Measurements from ENCODE around the gene COPE.

COPE gene

DNA sequence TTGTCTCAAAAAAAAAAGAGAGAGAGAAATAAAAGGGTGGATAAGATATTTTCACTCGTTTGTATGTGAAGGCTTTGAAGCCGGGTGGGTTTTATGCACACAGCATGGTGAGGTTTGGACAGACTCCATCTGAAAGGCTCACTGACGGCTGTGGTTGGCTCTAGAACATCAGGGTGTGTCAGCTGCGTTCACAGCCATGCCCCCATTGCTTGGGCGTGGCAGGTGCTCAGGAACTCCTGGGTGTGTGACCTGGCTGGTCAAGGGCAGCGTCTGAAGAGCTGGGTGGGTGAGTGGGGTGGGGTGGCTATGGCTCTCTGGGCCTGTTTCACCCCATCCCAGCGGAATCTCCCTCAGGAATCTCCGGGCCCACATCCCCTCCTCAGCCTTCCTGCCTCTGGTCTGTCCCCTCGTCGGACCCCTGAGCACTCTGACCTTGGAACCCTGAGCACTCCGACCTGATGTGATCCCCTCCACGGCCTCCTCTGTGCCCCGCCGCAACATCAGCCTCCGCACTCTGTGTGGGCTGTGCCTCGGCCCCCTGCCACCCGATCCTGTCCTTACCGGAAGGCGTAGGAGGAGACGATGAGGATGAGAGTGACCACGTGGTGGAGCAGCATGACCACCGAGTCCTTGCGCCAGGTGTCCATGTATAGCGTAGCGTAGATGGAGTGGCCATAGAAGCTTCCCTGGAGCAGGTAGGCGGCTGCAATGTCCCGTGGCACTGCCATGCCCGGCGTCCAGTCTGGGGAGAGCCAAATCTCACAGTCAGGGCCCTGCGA is 35.5 kb downstream of the COPE start:
- Histone ChIP-seq H3K9ac (ENCODE audit: low read depth, low read length) (no peak overlapping the region), H3K27ac (ENCODE audit: low read depth, low read length) (no peak overlapping the region), H3K36me3 (ENCODE audit: control insufficient read depth, insufficient read depth, low read length) (peaks cover 13% of the 10 kb centered on the region; the same call in 1 of the 2 replicates)

DNA sequence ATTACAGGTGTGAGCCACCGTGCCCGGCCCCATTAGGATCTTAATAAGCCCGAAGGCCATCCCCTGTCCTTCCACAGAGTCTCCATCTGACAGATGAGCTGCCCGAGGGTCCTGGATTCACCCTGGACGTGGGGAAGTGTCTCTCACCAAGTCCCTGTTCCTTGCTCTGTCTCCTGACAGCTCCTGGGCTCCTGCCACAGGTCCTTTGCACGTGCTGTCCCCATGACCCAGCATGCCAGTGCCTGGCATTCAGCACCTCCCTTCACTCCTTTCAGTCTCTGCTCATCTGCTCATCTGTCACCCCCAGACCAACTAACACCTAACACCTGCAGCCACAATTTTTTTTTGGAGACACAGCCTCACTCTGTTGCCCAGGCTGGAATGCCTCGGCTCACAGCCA is 37.7 kb downstream of the COPE start:
- Histone ChIP-seq H3K27ac (ENCODE audit: low read depth, low read length) (no peak overlapping the region), H3K27me3 (ENCODE audit: control insufficient read depth, insufficient read depth, low read length) (no peaks in the 10 kb centered on the region), H3K4me1 (ENCODE audit: control insufficient read depth, insufficient read depth, low read length) (no peaks in the 10 kb centered on the region), H3K9ac (ENCODE audit: low read depth, low read length) (no peak overlapping the region), H3K4me3 (ENCODE audit: low read depth, low read length) (no peak overlapping the region), H3K36me3 (ENCODE audit: control insufficient read depth, insufficient read depth, low read length) (peaks cover 23% of the 10 kb centered on the region), H3K9me3 (ENCODE audit: control insufficient read depth, insufficient read depth, low read length) (no peaks in the 10 kb centered on the region; the same call in 1 of the 2 replicates)

More for the DNA sequence above, 35.5 kb downstream of the COPE start:
- Histone ChIP-seq H3K4me3 (ENCODE audit: low read depth, low read length) (no peak overlapping the region), H3K9me3 (ENCODE audit: control insufficient read depth, insufficient read depth, low read length) (no peaks in the 10 kb centered on the region), H3K4me1 (ENCODE audit: control insufficient read depth, insufficient read depth, low read length) (no peaks in the 10 kb centered on the region), H3K27me3 (ENCODE audit: control insufficient read depth, insufficient read depth, low read length) (no peaks in the 10 kb centered on the region)

DNA sequence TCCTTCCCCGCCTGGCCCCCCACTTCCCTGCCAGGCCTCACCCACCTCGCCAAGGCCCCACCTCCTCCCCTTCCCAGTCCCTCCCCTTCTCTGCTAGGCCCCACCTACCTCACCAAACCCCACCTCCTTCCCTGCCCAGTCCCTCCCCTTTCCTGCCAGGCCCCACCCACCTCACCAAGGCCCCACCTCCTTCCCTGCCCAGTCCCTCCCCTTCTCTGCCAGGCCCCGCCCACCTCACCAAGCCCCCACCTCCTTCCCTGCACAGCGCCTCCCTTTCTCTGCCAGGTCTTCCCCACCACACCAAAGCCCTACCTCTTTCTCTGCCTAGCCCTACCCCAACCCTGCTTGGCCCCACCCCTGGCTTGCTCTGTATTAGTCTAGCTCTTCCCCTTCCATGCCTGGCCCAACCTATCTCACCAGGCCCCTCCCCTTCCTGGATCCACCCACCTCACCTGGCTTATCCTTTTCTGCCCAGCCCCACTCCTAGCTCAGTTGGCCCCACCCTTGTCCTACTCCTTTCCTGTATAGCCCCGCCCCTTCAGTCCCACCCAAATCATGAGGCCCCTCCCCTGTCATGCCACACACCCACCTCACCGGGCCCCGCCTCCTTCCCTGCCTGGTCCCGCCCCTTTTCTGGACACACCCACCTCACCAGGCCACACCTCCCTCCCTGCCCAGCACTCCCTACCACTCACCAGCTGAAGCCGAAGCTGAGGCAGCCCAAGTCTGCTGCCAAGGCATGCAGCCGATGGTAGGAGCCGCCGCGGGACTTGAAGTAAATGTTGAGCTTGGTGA is 39.4 kb downstream of the COPE start:
- no peaks in the 10 kb centered on the region for H3K27me3 ChIP-seq (ENCODE audit: control insufficient read depth, insufficient read depth, low read length)
- H3K4me3 ChIP-seq (ENCODE audit: low read depth, low read length) = no peak overlapping the region
- H3K9me3 ChIP-seq (ENCODE audit: control insufficient read depth, insufficient read depth, low read length) = no peaks in the 10 kb centered on the region; the same call in 1 of the 2 replicates
- no peak overlapping the region for H3K9ac ChIP-seq (ENCODE audit: low read depth, low read length)
- peaks cover 24% of the 10 kb centered on the region for H3K36me3 ChIP-seq (ENCODE audit: control insufficient read depth, insufficient read depth, low read length)
- no peaks in the 10 kb centered on the region for H3K4me1 ChIP-seq (ENCODE audit: control insufficient read depth, insufficient read depth, low read length)
- no peak overlapping the region for H3K27ac ChIP-seq (ENCODE audit: low read depth, low read length)

DNA sequence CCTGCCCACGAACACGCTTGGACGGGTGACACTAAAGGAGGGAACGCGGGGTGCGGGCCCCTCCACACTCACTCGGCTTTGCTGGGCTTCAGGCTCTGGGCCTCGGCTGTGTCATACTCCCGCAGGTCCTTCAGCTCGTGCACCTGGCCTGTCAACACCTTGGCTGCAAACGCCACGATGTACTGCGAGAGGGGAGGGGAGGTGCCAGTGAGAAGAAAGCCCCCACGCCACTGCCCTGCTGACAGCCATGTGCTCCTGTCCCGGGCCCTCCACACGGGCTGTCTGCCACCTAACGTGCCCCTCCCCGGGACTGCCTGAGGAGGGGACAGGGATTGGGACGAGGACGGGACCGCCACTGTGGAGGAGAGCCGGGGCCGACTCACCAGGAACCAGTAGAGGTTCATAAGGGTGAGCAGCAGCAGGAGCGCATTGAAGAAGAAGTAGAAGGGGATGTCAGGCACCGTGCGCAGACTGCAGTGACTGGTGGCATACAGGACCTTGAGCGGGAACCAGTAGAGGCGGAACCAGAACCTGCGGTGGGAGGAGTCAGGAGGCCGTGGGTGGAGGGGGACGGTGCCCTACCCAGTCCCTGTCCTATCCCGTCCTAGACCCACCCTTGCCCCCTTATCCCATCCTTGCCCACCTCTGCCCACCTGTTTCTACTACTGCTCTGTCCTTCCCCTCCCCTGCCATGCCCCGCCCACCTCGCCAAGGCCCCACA is 40.2 kb downstream of the COPE start:
- Histone ChIP-seq H3K4me1 (ENCODE audit: control insufficient read depth, insufficient read depth, low read length) (no peaks in the 10 kb centered on the region), H3K9ac (ENCODE audit: low read depth, low read length) (no peak overlapping the region), H3K36me3 (ENCODE audit: control insufficient read depth, insufficient read depth, low read length) (peaks cover 24% of the 10 kb centered on the region), H3K4me3 (ENCODE audit: low read depth, low read length) (no peak overlapping the region), H3K27me3 (ENCODE audit: control insufficient read depth, insufficient read depth, low read length) (no peaks in the 10 kb centered on the region), H3K9me3 (ENCODE audit: control insufficient read depth, insufficient read depth, low read length) (no peaks in the 10 kb centered on the region; the same call in 1 of the 2 replicates), H3K27ac (ENCODE audit: low read depth, low read length) (no peak overlapping the region)

DNA sequence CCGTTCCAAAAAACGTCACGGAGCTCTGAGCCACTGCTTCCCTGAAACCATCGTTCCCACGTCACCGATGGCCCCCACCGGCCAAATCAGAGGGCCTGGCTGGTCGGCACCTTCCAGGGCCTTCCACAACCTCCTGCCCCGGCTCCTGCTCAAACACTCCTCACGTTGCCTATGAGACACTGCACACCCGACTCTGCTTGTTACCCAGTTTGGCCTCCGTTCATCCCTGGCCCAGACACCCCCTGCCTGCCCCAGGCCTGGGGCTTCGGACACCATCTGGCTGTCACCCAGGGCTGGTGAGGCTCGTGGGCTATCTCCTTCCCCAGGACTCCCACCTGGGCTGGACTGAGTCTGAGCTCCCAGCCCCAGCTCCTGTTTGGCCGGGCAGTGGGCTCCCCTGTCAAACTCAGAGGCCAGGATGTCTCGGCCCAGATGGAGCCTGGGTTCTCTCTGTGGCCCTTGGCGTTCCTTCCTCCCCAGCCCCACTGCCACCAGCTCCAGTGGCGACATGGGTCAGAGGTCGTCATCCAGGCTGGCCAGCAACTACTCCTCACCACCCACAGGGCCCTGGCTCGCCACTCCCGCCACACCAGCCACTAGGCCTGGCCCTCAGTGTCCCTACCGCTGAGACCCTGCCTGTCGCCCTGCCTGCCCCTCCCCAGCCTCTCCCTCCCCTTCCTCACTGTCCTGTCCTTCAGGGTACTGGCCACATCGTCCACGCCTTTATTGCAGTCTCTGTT is 41.0 kb downstream of the COPE start:
- Histone ChIP-seq H3K9ac (ENCODE audit: low read depth, low read length) (no peak overlapping the region), H3K27ac (ENCODE audit: low read depth, low read length) (no peak overlapping the region), H3K4me1 (ENCODE audit: control insufficient read depth, insufficient read depth, low read length) (no peaks in the 10 kb centered on the region), H3K9me3 (ENCODE audit: control insufficient read depth, insufficient read depth, low read length) (no peaks in the 10 kb centered on the region; the same call in 1 of the 2 replicates), H3K36me3 (ENCODE audit: control insufficient read depth, insufficient read depth, low read length) (peaks cover 18% of the 10 kb centered on the region), H3K4me3 (ENCODE audit: low read depth, low read length) (no peak overlapping the region), H3K27me3 (ENCODE audit: control insufficient read depth, insufficient read depth, low read length) (no peaks in the 10 kb centered on the region)

DNA sequence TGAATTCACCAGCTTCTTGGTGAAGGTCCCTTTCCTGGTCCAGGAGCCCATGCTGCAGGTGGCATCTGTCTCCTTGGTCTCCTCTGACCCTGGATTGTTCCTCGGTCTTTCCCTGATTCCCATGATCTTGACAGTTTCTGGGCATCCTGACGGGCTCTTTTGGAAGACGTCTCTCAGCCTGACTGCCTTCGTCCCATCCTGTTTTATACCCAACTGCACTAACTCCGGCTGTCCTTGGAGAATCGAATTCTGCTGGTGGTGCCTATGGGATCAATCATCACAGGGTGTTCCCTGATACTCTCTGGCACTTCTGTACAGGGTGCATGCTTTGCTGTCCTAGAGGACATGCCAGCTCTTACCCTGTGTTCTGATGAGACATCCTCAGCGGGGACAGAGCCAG is 42.3 kb downstream of the COPE start:
- Histone ChIP-seq H3K9ac (ENCODE audit: low read depth, low read length) (no peak overlapping the region), H3K9me3 (ENCODE audit: control insufficient read depth, insufficient read depth, low read length) (no peaks in the 10 kb centered on the region; the same call in 1 of the 2 replicates), H3K27me3 (ENCODE audit: control insufficient read depth, insufficient read depth, low read length) (no peaks in the 10 kb centered on the region), H3K4me1 (ENCODE audit: control insufficient read depth, insufficient read depth, low read length) (no peaks in the 10 kb centered on the region), H3K36me3 (ENCODE audit: control insufficient read depth, insufficient read depth, low read length) (peaks cover 13% of the 10 kb centered on the region), H3K27ac (ENCODE audit: low read depth, low read length) (no peak overlapping the region), H3K4me3 (ENCODE audit: low read depth, low read length) (no peak overlapping the region)

DNA sequence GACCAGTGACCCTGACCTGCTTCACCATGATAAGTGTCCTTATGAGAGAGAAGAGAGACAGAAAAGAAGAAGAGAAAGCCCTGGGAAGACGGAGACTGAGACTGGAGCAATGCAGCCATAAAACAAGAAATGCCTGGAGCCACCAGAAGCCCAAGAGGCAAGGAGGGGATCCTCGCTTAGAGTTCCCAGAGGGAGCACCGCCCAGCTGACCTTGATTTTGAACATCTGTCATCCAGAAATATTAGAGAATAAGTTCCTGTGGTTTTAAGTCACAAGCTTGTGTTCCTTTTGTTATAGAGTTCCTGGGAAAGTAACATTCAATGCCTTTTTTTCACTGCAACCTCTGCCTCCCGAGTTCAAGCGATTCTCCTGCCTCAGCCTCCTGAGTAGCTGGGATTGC is 43.5 kb downstream of the COPE start:
- Histone ChIP-seq H3K4me3 (ENCODE audit: low read depth, low read length) (no peak overlapping the region), H3K36me3 (ENCODE audit: control insufficient read depth, insufficient read depth, low read length) (peaks cover 10% of the 10 kb centered on the region), H3K27me3 (ENCODE audit: control insufficient read depth, insufficient read depth, low read length) (no peaks in the 10 kb centered on the region; the same call in 1 of the 2 replicates), H3K4me1 (ENCODE audit: control insufficient read depth, insufficient read depth, low read length) (no peaks in the 10 kb centered on the region), H3K9ac (ENCODE audit: low read depth, low read length) (no peak overlapping the region), H3K27ac (ENCODE audit: low read depth, low read length) (no peak overlapping the region), H3K9me3 (ENCODE audit: control insufficient read depth, insufficient read depth, low read length) (no peaks in the 10 kb centered on the region; the same call in 1 of the 2 replicates)

DNA sequence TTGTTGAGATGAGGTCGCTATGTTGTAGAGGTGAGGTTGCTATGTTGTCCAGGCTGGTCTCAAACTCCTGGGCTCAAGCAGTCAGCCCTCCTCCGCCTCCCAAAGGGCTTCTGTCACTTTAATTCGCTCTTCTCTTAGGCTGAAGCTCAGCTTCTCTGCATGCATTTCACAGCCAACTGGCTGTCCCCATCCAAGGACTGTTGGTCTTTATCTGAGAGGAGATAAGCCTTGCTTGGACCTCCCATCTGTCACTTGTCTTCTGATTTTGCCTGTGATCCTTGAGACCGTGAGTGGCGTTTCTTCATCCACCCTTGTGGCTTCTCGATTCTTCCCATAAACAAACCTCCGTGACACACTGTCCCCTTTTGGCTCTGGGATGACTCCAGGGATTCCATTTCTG is 47.6 kb downstream of the COPE start:
- H3K27ac ChIP-seq (ENCODE audit: low read depth, low read length) = no peak overlapping the region
- no peak overlapping the region for H3K4me3 ChIP-seq (ENCODE audit: low read depth, low read length)
- peaks cover 18% of the 10 kb centered on the region for H3K36me3 ChIP-seq (ENCODE audit: control insufficient read depth, insufficient read depth, low read length)
- no peaks in the 10 kb centered on the region; the same call in 1 of the 2 replicates for H3K27me3 ChIP-seq (ENCODE audit: control insufficient read depth, insufficient read depth, low read length)
- H3K4me1 ChIP-seq (ENCODE audit: control insufficient read depth, insufficient read depth, low read length) = no peaks in the 10 kb centered on the region
- no peaks in the 10 kb centered on the region for H3K9me3 ChIP-seq (ENCODE audit: control insufficient read depth, insufficient read depth, low read length)
- H3K9ac ChIP-seq (ENCODE audit: low read depth, low read length) = no peak overlapping the region

DNA sequence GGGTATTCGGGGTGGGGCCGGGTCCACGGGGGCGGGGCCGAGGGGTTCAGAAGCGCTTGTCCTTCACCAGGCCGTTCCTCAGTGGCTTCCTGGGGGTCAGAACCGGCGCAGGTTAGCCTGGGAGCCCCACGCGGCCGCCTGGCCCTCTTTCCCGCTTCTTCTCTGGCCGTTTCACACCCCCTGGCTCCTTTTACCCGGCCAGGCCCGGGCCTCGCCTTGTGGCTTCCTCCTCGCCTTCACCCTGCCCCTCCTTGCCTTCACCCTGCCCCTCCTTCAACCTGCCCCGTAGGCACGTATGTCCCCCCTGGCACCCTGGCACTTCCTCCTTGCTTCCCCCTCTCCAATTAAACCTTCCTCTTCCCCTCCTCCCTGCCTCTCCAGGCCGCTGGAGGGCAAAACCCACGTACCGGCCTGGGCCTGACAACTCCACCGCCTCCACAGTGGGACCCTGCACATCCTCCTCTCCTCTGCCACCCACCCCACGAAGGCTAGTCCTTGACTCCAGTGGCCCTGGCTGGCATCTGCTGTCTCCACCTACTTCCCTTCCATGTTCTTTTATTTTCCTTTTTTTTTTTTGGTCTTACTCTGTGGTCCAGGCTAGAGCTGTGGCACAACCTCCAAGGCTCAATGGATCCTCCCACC is 48.5 kb downstream of the COPE start:
- no peak overlapping the region for H3K4me3 ChIP-seq (ENCODE audit: low read depth, low read length)
- no peaks in the 10 kb centered on the region; the same call in 1 of the 2 replicates for H3K27me3 ChIP-seq (ENCODE audit: control insufficient read depth, insufficient read depth, low read length)
- peaks cover 24% of the 10 kb centered on the region for H3K36me3 ChIP-seq (ENCODE audit: control insufficient read depth, insufficient read depth, low read length)
- H3K4me1 ChIP-seq (ENCODE audit: control insufficient read depth, insufficient read depth, low read length) = no peaks in the 10 kb centered on the region
- H3K9me3 ChIP-seq (ENCODE audit: control insufficient read depth, insufficient read depth, low read length) = no peaks in the 10 kb centered on the region
- H3K27ac ChIP-seq (ENCODE audit: low read depth, low read length) = no peak overlapping the region
- H3K9ac ChIP-seq (ENCODE audit: low read depth, low read length) = no peak overlapping the region
